Ascending aorta (tissue), 2 donors: ENCODE results near the gene MFSD12. TPM values are rescaled to one million over a fixed set of nuclear protein-coding genes. Genes with fewer than 3 reads are reported as not detected.
"Not testable (repeated sequence)": the region's sequence is repeated elsewhere in the genome, so short reads cannot be mapped to it uniquely, and the experiment has no call there.

Experiments used
- DNase-seq, 2 donors: peaks; one replicate each; pipeline ENCODE4 v3.0.0-alpha.2; 2019; ENCODE audit warnings: low spot score in 2 of 2
- H3K27ac ChIP-seq, 2 donors: fragments of 200-600 bp; sonication (generic); one replicate each; pipeline ENCODE4 v1.5.1; 2016 to 2017; ENCODE audit warnings: mild to moderate bottlenecking in 1 of 2
- H3K27me3 ChIP-seq: fragments of 200-600 bp; sonication (generic); one replicate; pipeline ENCODE4 v1.5.1; 2017
- H3K36me3 ChIP-seq, 2 donors: fragments of 200-600 bp; sonication (generic); one replicate each; pipeline ENCODE4 v1.5.1; 2016
- H3K4me1 ChIP-seq, 2 donors: fragments of 200-600 bp; sonication (generic); one replicate each; pipeline ENCODE4 v1.5.1; 2016 to 2017; ENCODE audit warnings: mild to moderate bottlenecking in 1 of 2
- H3K4me3 ChIP-seq, 2 donors: fragments of 200-600 bp; sonication (generic); one replicate each; pipeline ENCODE4 v1.5.1; 2016 to 2017; ENCODE audit warnings: mild to moderate bottlenecking in 1 of 2
- H3K9me3 ChIP-seq, 2 donors: fragments of 200-600 bp; sonication (generic); one replicate each; pipeline ENCODE4 v1.5.1; 2016
- CTCF ChIP-seq, 3 experiments: fragments of 200-600 bp in 2 of 3; fragments of 450-650 bp in 1 of 3; sonication (generic) in 2 of 3; IDR thresholded peaks; one replicate each; pipeline ENCODE4 v1.5.1; 2016 to 2019; ENCODE audit warnings: antibody characterized with exemption in 3 of 3, mild to moderate bottlenecking in 1 of 3, moderate library complexity in 1 of 3
- intact Hi-C: fragments of 100-400 bp; cut with DNase I; formaldehyde crosslinking; loops from one replicate; pipeline ENCODE4 v1.15.1; 2023
- total RNA-seq: library from RNA; depleted of rRNA; stranded (reverse); fragments of >200 nt; gene quantifications from one replicate; pipeline ENCODE4 v1.1.0, GENCODE V29; 2016

MFSD12 gene
- total RNA-seq, 1 donor from 2014 or later = 133 TPM

- Histone ChIP-seq H3K4me3 (no peak overlapping the region), H3K36me3 (peaks cover 10 to 21% of the 10 kb centered on the region in 2 donors), H3K9me3 (no peaks in the 10 kb centered on the region), H3K4me1 (peaks cover 7 to 11% of the 10 kb centered on the region in 2 donors), H3K27me3 (no peaks in the 10 kb centered on the region), H3K27ac (no peak overlapping the region)
- intact Hi-C loops = loop anchor here (2.0 kb wide), 1 partner anchor 17 kb away; the partner anchor contains the start of gene TBXA2R
- no peak for DNase-seq
- no peak for TF ChIP-seq CTCF (IDR thresholded peaks at IDR 0.05)
These were observed 32.1 kb upstream of the MFSD12 start for GRCh38 chr19:3589439-3589838.

GRCh38 chr19:3586707-3587346 lies 29.4 kb upstream of the MFSD12 start:
- H3K36me3 ChIP-seq = peaks cover 0 to 12% of the 10 kb centered on the region in 2 donors
- no peaks in the 10 kb centered on the region for H3K9me3 ChIP-seq
- no peak for TF ChIP-seq CTCF (IDR thresholded peaks at IDR 0.05)
- intact Hi-C loops = loop anchor here (1.0 kb wide), 1 partner anchor 31 kb away; no protein-coding TSS in a partner anchor
- no peak overlapping the region for H3K4me3 ChIP-seq
- H3K4me1 ChIP-seq = peaks cover 7 to 11% of the 10 kb centered on the region in 2 donors
- no peak for DNase-seq
- no peaks in the 10 kb centered on the region for H3K27me3 ChIP-seq
- H3K27ac ChIP-seq = no peak overlapping the region

DNA sequence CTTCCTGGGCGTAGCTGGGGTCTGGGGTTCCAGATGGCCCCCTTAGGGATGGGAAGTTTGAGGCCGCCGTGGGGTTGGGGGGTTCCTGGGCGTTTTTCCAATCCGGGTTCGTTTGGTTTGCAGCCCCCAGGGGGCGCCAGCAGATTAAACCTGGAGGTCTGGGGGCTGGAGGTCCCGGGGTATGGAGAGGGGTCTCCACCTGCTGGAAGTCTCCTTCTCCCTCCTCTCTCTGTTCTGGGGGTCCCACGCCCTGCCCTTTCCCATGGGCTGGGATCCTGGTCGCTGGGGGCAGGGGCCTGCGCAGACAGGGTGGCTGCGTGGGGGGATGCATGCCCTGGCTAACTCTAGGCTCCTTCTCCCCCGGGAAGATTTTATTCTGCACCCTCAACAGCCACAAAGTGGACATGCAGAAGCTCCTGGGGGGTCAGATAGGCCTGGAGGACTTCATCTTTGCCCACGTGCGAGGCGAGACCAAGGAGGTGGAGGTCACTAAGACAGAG lies 28.8 kb upstream of the MFSD12 start:
- H3K4me3 ChIP-seq = peak overlapping the region; percentile 52 to 62
- peaks cover 0 to 12% of the 10 kb centered on the region in 2 donors for H3K36me3 ChIP-seq
- peak; percentile 48 to 79 (median 69) for TF ChIP-seq CTCF (IDR thresholded peaks at IDR 0.05)
- intact Hi-C loops = loop anchor here (1.0 kb wide), 1 partner anchor 32 kb away; no protein-coding TSS in a partner anchor
- H3K27me3 ChIP-seq = no peaks in the 10 kb centered on the region
- DNase-seq = no peak
- no peak overlapping the region for H3K27ac ChIP-seq
- H3K4me1 ChIP-seq = peaks cover 7 to 11% of the 10 kb centered on the region in 2 donors
- H3K9me3 ChIP-seq = no peaks in the 10 kb centered on the region

GRCh38 chr19:3585301-3586126 lies 28.1 kb upstream of the MFSD12 start, which contains the start of gene GIPC3:
GIPC3 (plus strand) TSS chr19:3585478; CDS start chr19:3585598, 120 bp downstream.
- no peak within 1 kb of the TSS for H3K27ac ChIP-seq
- intact Hi-C loops = loop anchor here (1.0 kb wide), 1 partner anchor 33 kb away; no protein-coding TSS in a partner anchor

GRCh38 chr19:3584036-3584802 lies 26.8 kb upstream of the MFSD12 start:
- H3K27ac ChIP-seq, H3K36me3 ChIP-seq, H3K9me3 ChIP-seq, H3K4me3 ChIP-seq, H3K27me3 ChIP-seq, DNase-seq, intact Hi-C loops: not testable (repeated sequence)
- peaks cover 7 to 14% of the 10 kb centered on the region in 2 donors for H3K4me1 ChIP-seq

More at GRCh38 chr19:3585301-3586126, 28.1 kb upstream of the MFSD12 start, which contains the start of gene GIPC3:
- no peak for TF ChIP-seq CTCF (IDR thresholded peaks at IDR 0.05)
- peak within 1 kb of the TSS; percentile 52 to 62 for H3K4me3 ChIP-seq
- peaks cover 0 to 12% of the 10 kb centered on the region in 2 donors for H3K36me3 ChIP-seq
- H3K27me3 ChIP-seq = no peaks in the 10 kb centered on the region
- peak in 1 of 2 donors; percentile 65 for DNase-seq
- H3K4me1 ChIP-seq = peaks cover 7 to 14% of the 10 kb centered on the region in 2 donors
- H3K9me3 ChIP-seq = no peaks in the 10 kb centered on the region

GRCh38 chr19:3581792-3582191 lies 24.4 kb upstream of the MFSD12 start:
- H3K36me3 ChIP-seq, H3K4me3 ChIP-seq, H3K9me3 ChIP-seq, H3K27ac ChIP-seq, intact Hi-C loops, DNase-seq, H3K27me3 ChIP-seq: not testable (repeated sequence)
- peaks cover 7 to 15% of the 10 kb centered on the region in 2 donors for H3K4me1 ChIP-seq
